Jurkat, Clone E6-1 (cell line): ENCODE measurements around the gene TBCD.

Experiments
- DNase-seq: peaks from one replicate; pipeline ENCODE4 v3.0.0-alpha.2; 2011; ENCODE audit warnings: low read depth, low spot score
- H3K4me3 ChIP-seq: 2 replicates; pipeline ENCODE4 v1.5.1; 2011; ENCODE audit warnings: mild to moderate bottlenecking, low read length, control low read depth, moderate library complexity

TBCD gene

DNA sequence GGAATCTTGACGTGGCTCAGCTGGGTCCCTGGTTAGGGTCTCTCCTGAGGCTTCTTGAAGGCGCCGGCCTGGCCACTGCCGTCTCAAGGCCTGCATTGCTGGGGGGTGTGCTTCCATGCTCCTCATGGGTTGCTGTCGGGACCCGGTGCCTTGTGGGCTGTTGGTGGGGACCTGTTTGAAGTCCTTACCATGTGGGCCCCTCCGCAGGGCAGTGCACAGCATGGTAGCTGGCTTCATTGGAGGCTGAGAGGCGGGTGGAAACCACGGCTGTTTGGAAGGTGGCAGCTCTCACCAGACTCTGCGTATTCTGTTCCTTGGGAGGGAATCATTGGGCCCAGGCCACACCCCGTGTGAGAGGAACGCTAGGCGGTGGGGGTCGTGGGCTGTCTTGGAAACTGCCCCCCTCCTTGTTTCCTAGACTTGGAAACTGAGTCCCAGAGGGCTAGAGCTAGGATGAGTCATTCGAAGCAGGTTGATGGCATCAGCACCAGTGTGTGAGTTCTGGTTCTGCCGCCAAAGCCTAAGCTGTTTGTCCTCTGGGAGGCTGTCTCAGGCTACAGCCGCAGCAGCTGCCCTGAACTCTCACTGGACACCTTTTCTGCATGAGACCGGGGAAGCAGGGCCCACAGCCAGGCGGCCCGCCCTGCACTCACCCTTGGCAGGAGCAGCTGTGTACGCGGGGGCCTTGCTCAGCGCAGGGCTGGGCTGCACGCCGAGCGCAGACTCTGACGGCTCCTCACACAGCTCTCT is 52.8 kb downstream of the TBCD start:
- DNase-seq, result no peak
- H3K4me3 ChIP-seq, result no peak overlapping the region

DNA sequence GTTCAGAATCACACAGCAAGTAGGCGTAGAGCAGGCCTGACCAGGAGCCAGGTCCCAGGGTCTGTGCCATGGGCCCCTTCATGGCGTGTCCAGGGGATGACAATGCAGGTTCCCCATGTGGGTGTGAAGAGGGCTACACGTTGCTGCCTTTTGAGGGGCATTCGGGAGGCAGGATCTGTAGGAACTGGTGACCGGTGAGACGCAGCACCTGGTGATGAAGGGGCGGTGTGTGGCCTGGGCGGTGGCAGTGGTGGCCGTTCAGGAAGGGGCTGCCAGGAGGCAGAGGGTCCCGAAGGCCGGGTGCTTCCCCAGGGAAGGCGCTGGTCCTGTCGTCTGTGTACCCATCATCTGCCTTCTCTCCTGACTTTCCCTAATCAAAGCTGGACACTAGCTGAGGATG is 53.4 kb downstream of the TBCD start:
- H3K4me3 ChIP-seq, result no peak overlapping the region
- no peak for DNase-seq

DNA sequence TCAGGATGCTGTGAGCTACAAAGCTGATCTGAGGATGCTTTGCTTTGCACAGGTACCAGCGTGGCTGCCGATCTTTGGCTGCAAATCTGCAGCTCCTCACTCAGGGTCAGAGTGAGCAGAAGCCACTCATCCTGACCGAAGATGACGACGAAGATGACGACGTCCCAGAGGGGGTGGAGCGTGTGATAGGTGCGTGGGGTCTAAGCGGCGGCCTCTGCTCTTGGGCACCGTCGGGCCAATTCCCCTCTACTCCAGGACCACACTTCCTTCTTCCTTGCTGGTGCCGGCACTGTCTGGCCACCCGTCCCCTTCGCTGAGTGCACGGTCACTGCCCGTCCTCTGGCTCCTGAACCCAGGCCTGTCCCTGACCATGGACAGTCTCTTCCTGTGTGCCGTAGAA is 54.0 kb downstream of the TBCD start:
- DNase-seq, result no peak
- no peak overlapping the region for H3K4me3 ChIP-seq

DNA sequence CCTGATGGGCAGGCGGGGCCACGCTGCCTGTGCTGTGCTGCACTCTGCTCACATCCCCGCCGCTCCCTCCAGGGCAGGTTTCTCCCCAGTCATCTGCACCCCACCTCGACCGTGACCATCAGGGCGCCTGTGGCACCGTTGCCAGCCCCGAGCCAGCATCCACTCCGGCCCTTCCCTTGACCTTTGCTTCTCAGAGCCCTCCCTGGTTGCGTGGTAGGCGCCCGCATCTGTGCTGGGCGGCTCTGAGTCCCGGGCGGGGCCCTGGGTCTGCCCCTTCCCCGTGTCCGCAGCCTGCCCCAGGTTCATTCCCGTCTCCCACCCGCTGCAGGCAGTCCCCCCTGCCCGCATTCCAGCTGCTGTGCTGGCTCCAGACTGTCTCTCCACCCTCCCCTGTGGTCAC is 54.8 kb downstream of the TBCD start:
- H3K4me3 ChIP-seq, result no peak overlapping the region
- DNase-seq, result no peak

DNA sequence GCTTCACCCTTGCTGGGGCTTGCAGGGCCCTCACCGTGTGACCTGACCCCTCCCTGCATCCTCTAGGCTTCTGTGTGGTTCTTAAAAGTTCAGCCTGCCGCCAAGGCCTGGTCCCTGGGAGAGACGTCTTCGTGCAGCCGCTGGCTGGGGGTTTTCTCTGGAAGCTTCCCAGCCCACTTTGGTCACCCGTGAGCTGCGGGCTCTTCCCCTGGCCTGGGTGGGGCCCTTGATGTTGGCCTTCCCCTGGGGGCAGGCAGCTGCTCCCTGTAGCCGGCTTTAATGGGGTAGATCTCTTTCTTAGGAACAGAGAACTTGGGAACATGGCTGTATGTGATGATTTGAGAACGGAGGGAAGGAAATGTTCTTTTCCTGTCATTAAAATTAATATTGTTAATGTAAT is 55.2 kb downstream of the TBCD start:
- no peak for DNase-seq
- H3K4me3 ChIP-seq, result no peak overlapping the region

DNA sequence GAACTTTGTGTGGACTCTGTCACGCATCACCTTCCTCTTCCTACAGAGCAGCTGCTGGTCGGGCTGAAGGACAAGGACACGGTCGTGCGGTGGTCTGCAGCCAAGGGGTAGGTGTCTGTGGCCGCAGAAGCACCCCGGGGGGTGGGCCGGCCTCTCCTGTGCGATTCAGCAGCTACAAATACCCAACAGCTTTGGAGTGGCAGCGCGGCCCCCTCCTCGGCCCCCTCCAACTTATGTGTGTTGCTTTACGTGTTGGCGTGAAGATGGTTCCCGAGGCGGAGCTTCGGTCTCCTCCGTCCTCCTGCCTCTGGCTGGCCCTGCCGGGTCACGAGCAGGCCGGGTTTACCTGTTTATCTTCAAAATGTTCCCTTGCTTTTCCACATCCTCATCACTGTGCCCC is 55.7 kb downstream of the TBCD start:
- no peak overlapping the region for H3K4me3 ChIP-seq

DNA sequence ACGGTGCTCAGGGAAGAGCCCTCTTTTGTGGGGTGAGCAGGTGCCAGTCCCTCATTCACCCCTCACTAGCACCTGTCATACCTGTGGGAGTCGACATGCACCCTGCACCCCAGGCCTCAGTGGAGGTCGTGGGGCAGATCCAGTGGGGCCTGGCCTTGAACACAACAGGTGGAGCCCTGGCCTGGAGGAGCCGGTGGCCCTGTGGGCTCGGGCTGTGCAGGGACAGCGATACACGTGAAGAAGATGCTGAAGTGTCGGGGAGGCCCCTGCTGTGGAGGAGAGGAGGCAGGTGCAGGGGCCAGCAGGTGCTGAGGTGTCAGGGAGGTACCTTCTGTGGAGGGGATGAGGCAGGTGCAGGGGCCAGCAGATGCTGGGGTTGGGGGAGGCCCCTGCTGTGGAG is 56.1 kb downstream of the TBCD start:
- H3K4me3 ChIP-seq, result no peak overlapping the region
- DNase-seq, result no peak

More for the DNA sequence above, 55.7 kb downstream of the TBCD start:
- DNase-seq, result no peak

DNA sequence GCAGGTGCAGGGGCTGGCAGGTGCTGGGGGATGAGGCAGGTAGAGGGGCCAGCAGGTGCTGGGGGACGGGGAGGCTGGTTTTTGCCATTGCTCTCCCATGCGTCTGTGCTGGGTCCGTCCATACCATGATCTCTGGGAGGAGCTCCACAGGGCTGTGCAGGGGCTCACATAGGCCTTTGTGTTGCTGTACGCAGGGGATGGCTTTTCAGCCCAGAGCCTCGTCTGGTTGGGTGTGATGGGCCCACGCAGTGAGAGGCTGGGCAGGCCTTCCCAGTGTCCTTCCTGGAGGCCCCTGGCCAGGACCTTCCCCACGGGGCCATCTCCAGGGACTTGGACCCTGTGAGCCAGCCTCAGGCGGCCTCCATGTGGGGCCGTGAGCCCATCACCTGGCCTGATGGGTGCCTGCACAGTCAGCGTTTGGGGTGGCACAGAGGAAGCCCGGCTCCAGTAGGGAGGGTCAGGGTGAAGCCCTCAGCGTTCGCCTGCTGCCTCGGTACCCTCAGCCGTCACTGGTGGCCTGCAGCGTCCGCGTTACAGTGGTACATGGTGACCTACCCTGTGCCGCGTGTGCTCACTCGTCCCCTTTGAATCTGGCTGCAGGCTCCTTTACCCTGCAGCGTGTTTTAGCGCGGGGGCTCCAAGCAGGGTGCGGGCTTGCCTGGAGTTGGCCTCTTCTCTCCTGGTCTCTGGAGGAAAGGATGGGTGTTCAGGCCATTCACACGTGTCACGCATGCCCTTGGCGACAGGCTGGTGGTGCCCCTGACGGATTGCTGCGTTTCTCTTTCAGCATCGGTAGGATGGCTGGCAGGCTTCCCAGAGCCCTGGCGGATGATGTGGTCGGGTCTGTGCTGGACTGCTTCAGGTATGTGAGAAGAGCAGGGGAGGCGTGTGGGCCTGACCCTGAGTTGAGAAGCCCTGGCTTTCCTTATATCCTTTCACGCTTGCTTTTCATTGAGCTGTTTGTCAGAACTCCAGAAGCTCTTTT is 57.3 kb downstream of the TBCD start:
- H3K4me3 ChIP-seq, result no peak overlapping the region
- DNase-seq, result no peak

DNA sequence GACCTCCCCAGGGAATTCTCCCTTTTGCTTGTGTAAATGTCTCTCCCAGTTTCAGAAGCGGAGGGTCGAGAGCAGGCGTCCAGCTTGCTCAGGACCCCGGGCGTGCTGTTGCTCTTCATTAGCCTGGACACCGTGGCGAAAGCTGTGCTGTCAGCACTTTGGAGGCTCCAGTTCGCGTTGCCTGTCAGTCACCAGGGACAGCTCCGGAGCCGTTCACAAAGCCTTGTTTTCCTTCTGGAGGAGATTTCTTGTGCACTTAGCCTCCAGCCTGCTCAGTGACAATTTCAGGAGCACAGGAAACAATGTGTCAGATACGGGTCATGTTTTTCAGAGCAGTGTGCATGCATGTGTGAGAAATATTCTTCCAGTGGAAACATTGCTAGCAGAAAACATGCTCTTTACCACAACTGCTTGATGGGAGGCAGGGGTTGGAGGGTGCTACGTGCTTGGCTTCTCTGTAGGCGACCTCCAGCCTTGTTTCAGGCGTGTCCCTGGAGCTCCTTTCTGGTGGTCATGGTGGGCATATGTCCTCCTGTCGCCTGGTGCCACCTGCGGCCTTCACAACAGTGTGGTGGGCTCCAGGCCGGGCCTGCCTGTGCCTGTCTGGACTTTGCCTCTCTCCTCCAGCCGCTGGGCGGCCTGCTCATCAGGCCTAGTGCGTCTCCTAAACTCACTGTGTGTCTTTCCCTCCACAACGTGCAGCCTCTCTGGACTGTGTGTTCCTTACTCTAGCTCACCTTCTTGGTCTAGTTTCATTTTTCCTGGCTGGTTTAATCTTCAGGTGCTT is 59.0 kb downstream of the TBCD start:
- no peak overlapping the region for H3K4me3 ChIP-seq
- no peak for DNase-seq

DNA sequence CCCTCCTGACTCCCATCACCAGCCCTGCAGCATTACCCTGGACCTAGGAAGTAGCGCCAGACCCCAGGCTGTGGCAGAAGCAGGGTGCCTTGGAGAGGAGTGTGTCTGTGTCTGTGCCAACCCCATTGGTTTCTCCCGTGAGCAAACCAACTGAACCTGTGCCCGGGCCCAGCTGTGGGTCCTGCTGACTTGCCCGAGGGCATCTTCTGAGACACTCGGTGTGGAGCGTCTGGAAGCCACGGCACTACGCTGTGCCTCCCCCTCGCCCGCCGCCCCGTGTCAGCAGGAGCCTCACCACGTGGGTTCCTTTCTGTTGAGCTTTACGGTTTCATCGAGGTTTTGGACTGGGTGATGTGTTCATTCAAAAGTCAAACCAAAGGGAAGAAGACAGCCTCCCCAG is 60.2 kb downstream of the TBCD start:
- no peak for DNase-seq
- no peak overlapping the region for H3K4me3 ChIP-seq

DNA sequence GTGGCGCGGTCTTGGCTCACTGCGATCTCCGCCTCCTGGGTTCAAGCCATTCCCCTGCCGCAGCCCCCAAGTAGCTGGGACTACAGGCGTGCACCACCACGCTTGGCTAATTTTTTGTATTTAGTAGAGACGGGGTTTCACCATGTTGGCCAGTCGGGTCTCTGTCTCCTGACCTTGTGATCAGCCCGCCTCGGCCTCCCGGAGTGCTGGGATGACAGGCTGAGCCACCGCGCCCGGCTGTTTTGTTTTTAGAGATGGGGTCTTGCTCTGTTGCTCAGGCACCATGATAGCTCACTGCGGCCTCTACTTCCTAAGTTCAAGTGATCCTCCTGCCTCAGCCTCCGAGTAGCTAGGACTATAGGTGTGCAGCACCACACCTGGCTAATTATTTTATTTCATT is 60.7 kb downstream of the TBCD start:
- no peak for DNase-seq
- no peak overlapping the region for H3K4me3 ChIP-seq

DNA sequence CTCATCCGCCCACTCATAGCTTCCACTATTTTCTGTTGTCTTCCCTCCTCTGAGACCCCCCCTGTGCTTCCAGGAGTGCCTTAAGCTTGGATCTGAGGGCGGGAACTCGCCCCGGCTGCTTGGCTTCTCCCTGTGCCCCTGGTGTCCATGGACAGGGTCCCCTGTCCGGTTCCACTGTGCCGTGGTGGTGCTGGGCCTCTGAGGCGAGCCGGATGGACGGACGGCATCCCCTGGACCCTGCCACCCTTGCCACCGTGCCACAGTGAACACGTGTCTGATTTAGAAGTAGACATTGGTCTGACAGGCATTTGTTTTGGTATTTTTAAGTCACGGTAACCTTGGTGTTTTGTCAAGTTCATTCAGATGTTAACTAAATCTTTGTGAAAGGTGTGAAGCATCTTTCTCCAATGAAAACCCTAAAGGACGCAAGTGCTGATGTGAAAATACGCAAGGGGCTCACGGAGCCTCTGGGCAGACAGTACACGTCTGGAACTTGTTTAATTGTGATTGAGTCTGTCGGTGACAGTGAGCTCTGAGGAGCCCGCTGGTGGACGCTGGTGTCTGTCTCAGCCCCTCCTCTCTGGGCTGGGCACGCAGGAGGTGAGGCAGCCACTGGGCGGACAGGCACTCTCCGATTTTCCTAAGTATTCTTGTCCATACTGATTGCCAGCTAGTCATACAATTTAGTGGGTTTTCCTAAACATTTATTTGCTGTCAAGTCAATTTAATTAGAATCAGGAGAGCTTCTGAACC is 61.6 kb downstream of the TBCD start:
- DNase-seq, result no peak

DNA sequence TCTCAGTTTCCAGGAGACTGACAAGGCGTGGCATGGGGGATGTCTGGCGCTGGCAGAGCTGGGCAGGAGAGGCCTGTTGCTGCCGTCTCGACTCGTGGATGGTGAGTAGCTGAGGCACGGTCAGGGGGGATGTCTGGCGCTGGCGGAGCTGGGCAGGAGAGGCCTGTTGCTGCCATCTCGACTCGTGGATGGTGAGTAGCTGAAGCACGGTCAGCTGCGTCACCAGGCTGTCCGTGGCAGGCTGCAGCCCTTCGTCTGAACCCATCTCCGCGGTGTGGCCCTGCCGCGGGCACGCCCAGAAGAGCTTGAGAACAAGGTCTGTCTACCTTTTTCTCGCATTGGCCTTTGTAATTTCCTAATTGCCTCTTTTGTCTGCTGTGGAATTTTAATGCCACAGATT is 63.0 kb downstream of the TBCD start:
- no peak overlapping the region for H3K4me3 ChIP-seq
- DNase-seq, result no peak

More for the DNA sequence above, 61.6 kb downstream of the TBCD start:
- H3K4me3 ChIP-seq, result no peak overlapping the region

DNA sequence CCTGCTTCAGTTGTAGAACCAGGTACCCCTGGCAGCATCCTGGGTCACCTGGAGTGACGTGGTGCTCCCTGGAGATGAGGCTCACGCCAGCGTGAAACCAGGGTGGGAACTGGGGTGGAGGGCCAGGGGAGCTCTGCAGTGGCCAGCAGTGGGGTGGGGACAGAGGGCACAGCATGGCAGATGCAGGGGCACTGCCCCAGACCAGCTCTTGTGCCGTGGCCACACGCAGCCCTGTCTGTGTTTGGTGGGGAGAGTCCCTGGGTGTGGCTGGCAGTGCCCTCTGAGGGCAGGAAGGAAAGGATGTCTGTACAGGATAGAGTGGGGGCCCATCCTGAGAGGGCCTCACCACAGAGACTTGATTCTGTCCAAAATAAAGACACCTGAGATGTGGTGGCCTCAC is 63.5 kb downstream of the TBCD start:
- DNase-seq, result no peak

DNA sequence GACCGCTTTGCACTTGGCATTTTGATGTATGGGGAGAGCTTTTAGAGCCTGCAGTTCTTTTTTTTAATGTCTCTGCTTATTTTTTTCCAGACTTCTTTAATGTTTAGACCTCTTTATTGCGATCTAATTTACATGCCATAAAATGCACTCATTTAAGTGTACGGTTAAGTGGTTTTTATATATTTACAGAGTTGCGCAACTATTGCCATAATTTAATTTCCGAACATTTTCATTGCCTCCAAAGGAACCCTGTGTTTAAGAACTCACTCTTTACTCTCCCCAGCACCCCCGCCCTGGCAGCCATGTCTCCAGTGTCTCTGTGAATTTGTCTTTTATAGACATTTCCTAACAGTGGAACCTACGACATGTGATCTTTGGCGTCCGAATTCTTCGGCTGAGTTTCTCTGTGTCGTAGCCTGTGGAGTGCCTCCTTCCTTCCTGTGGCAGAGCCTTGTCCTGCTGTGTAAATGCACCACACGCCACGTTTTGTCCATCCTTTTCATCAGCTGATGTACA is 64.0 kb downstream of the TBCD start:
- DNase-seq, result no peak
- H3K4me3 ChIP-seq, result no peak overlapping the region

More for the DNA sequence above, 63.5 kb downstream of the TBCD start:
- no peak overlapping the region for H3K4me3 ChIP-seq

DNA sequence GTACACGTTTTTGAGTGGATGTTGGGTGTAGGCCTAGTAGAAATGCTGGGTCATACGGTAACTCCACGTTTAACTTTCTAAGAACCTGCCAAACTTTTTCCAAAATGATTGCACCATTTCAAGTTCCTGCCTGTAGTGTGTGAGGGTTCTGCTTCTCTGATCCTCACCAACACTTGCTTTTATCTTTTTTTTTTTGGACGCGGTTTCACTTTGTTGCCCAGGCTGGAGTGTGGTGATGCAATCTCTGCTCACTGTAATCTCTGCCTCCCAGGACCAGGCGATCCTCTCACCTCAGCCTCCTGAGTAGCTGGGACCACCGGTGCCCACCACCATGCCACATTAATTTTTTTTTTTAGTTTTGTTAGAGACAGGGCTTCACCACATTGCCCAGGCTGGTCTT is 64.5 kb downstream of the TBCD start:
- peak; percentile 27 for DNase-seq
- no peak overlapping the region for H3K4me3 ChIP-seq

DNA sequence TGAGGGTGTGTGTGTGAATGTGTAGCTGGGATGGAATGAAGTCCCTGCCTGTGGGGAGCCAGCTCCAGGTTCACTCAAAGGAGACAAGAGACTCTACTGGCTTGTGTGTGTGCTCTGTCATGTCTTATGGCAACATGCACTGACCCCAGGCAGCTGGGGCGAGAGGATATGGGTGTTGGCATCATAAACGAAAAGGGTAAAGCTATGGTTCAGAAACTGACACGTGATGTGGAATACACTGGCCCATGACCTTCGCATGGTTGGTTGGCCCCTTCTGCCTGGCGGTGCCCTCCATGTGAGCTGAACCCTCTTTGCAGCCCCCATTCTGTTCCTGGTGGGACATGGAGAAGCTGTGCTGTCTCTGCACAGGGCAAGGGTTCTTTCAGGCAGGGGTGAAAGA is 66.1 kb downstream of the TBCD start:
- DNase-seq, result no peak
- no peak overlapping the region for H3K4me3 ChIP-seq

DNA sequence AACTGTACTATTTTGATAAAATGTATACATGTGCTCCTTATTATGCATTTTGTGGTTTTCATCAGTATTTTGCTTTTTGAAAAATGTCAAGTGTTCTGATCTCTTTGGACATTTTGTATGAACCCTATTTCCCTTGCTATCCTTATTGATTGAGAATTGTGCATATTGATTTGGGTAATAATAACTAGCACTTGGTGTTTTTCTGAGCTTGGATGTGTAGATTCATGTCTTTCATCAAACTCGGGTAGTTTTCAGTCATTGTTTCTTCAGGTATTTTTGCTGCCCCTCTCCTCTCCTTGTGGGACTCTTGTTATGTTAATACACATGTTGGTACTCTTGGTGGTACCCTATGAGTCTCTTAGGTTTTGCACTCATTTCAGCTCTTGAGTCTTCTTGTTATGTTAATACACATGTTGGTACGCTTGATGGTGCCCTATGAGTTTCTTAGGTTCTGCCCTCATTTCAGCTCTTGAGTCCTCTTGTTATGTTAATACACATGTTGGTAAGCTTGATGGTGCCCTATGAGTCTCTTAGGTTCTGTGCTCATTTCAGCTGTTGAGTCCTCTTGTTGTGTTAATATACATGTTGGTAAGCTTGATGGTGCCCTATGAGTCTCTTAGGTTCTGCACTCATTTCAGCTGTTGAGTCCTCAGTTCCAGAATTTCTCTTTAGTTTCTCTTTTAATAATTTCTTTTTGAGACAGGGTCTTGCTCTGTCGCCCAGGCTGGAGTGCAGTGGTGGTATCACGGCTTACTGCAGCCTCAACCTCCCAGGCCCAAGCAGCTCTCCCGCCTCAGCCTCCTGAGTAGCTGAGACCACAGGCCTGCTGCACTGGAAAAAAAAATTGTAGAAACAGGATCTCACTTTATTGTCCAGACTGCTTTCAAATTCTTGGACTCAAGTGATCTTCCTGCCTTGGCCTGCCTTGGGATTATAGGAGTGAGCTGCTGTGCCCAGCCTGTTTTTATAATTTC is 68.7 kb downstream of the TBCD start:
- H3K4me3 ChIP-seq, result no peak overlapping the region
- DNase-seq, result no peak
